AG09319 (cell line): ENCODE results near the gene UBN2.

Source experiments
- DNase-seq: peaks from one replicate; pipeline ENCODE4 v3.0.0-alpha.2; 2010; ENCODE audit warnings: low read depth; ENCODE audit errors: extremely low read depth
- TF ChIP-seq, protein P1 (sequence below): IDR thresholded peaks from 2 replicates; pipeline ENCODE4 v1.5.1; 2011; ENCODE audit warnings: low read depth, mild to moderate bottlenecking, inconsistent platforms, low read length, moderate library complexity

The UBN2 gene

GRCh38 chr7:139292821-139293220 is 61.8 kb downstream of the UBN2 start:
- no peak for DNase-seq
- TF ChIP-seq, protein P1, sequence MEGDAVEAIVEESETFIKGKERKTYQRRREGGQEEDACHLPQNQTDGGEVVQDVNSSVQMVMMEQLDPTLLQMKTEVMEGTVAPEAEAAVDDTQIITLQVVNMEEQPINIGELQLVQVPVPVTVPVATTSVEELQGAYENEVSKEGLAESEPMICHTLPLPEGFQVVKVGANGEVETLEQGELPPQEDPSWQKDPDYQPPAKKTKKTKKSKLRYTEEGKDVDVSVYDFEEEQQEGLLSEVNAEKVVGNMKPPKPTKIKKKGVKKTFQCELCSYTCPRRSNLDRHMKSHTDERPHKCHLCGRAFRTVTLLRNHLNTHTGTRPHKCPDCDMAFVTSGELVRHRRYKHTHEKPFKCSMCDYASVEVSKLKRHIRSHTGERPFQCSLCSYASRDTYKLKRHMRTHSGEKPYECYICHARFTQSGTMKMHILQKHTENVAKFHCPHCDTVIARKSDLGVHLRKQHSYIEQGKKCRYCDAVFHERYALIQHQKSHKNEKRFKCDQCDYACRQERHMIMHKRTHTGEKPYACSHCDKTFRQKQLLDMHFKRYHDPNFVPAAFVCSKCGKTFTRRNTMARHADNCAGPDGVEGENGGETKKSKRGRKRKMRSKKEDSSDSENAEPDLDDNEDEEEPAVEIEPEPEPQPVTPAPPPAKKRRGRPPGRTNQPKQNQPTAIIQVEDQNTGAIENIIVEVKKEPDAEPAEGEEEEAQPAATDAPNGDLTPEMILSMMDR, result no peak

- TF ChIP-seq, protein P1, result no peak
- DNase-seq, result no peak
Observed at GRCh38 chr7:139293534-139293933, 62.5 kb downstream of the UBN2 start.

DNA sequence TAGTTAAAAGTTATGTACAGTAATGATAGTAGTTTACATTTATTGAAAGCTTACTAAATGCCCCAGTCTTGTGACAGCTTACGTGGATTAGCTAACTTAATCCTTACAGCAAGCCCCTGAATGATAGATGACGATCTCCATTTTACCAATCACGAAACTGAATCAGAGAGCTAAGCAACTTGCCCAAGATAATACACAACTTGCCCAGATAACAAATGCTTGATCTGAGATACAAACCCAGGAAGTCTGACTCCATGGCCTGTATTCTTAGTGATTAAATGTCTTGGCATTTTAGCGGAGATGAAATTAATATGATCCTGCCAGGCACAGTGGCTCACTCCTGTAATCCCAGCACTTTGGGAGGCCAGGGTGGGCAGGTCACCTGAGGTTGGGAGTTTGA is 63.2 kb downstream of the UBN2 start:
- TF ChIP-seq, protein P1, result no peak
- no peak for DNase-seq

GRCh38 chr7:139294951-139295575 is 64.0 kb downstream of the UBN2 start:
- no peak for DNase-seq
- TF ChIP-seq, protein P1, result no peak

GRCh38 chr7:139297795-139298194 is 66.8 kb downstream of the UBN2 start:
- no peak for DNase-seq
- TF ChIP-seq, protein P1, result no peak

DNA sequence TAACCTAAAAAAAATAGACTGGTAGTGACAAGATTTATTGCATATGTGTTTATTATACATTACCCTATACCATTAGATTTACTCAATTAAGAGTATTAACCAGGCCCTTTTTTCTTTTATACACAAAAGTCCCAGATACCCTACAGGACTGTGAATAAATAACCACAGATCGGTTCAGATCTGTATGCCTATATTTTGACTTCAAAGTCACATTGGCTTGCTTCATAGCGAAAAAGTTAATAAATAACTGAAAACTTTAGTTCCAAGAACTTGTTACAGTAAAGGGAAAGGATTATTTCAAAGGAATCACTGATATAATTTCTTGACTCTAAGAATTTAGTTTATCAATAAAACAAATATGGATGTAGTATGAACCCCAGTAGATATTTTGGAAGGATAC is 68.3 kb downstream of the UBN2 start:
- TF ChIP-seq, protein P1, result no peak
- no peak for DNase-seq

DNA sequence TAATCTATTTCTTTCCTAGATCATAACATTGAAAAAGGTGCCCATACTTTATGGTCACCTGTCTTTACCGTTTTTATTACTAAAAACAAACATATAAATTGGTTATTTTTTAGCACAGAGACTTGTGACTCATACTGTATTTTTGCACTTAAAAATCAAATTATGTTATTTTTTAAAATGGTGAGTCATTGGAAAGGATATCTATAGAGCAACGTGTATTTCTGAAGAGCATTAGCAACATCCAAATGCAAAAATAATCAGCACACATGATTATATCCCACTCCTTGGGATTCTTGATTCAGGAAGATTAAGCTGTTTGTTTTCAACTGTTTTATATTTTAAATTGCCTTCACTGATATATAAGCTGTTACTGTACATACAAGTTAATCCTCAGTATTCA is 69.4 kb downstream of the UBN2 start:
- DNase-seq, result no peak
- TF ChIP-seq, protein P1, result no peak
